ENCODE data around the gene SLIT3. TPM values are rescaled to one million over a fixed set of nuclear protein-coding genes. Genes with fewer than 3 reads are reported as not detected.
"Not testable (repeated sequence)": the region's sequence is repeated elsewhere in the genome, so short reads cannot be mapped to it uniquely, and the experiment has no call there.

SLIT3 gene
- total RNA-seq, 1 experiment from 2014 or later = under 0.01 TPM

DNA sequence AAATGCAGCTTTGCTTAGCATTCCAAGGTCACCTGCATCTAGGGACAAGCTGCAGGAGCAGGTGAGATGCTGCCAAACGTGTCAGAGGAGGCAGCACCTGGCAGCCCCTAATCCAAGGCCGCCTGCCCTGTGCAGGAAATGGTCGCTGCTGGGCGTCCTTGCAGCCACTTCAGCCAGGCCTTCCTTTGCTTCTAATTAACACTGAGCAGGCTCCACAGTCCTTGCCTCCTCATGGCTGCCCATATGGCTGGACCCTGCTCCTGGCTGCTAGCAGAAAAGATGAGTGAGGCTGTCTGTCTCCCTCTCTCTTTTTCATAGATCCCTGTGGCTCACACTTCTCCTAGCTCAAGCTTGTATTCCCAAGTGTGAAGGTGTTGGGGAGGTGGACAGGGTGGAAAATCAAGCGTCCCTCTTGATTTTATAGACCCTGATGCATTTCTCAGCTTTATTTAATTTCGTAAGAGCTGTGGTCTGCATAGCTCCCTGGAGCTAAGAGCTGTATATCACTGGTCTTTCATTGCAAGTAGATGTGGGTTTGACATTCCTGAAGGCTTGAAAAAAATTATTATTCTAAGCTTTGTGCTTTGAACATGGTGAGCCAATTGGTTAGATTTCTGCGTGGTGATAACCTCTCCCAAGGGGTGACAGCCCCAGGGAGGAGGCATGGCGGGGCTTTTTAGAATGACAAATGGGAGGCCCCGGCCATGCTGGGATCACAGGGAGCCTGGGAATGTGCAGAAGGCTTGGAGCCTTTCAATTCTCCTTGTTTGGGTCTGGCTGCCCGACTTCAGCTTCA, 193.8 kb downstream of the SLIT3 start:
- no peak for DNase-seq (ENCODE audit: low read depth)

DNA sequence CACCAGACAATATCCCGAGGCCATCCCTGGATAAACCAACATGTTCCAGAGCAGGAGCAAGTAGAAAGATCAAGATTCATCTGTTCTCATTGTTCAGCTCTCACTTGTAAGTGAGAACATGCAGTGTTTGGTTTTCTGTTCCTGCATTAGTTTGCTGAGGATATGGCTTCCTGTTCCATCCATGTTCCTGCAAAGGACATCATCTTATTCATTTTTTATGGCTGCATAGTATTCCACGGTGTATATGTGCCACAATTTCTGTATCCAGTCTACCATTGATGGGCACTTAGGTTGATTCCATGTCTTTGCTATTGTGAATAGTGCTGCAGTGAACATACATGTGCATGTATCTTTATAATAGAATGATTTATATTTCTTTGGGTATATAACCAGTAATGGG, 195.4 kb downstream of the SLIT3 start:
- not testable (repeated sequence) for DNase-seq (ENCODE audit: low read depth)

DNA sequence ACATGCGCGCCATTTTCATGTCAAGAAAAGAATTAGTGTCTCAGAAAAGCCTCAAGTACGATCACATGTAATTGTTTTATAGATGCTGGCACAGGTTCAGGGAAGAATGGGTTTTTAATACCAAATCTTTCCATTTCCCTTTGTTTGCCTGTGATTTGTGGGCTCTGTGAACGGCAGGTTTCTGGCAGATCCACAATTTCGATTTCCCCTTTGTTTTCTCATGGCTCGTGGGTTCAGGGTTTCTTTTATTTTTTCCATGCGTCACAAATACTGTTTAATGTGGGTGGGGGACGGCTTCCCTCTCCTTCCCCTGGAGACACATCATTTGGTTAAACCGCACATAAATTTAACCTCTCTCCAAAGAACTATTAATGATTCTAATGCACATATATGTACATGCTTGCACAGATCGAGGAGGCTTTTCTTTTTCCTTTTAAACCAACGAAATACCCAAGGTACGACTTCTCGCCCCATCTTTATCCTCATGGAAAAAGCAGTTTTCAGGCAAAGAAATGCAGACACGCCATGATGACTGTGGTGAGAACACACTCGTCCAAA, 195.9 kb downstream of the SLIT3 start:
- DNase-seq (ENCODE audit: low read depth) = no peak

DNA sequence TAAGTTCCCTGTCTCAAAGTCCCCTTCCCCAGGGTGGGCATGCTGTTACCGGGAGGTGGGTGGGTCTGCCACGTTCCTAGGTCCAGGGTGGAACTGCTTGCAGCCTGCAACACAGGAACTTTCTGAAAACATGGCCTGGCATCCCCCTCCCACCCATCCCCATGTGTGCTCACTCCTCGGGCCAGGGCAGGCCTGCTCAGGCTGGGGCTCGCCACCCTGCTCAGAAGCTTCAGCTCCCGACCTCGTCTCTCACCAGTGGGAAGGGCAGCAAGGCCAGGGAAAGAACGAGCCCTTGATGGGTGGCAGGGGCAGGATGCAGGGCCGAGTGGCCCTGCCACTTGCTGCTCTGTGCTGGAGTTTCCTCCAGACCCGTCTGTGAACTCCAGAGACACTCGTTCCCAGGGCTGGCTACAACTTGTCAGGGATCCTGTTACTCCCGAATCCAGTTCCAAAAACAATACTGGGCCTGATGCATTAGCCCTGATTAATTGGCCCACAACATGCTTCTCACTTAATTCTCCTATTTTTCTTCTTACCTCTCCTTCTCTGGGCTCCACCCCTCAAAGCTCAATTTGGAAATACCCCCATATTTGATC, 197.3 kb downstream of the SLIT3 start:
- DNase-seq (ENCODE audit: low read depth) = no peak

DNA sequence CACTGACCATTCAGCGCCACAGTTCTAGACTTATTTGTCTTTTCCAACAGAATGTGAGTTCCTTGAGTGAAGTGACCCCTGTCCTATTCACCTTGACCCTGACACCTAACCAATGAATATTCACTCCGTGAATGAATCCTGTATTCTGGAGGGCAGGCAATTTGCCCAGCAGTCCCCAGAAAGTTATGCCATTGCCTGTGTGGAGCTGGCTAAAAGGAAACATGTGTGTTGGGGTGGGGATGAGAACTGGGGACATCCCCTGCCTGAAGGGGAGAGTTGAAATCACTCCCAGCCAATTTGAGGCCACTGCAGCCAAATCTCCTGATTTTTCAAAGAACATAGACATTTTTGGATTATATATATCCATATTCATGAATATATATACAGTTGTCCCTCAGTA, 199.0 kb downstream of the SLIT3 start:
- no peak for DNase-seq (ENCODE audit: low read depth)

DNA sequence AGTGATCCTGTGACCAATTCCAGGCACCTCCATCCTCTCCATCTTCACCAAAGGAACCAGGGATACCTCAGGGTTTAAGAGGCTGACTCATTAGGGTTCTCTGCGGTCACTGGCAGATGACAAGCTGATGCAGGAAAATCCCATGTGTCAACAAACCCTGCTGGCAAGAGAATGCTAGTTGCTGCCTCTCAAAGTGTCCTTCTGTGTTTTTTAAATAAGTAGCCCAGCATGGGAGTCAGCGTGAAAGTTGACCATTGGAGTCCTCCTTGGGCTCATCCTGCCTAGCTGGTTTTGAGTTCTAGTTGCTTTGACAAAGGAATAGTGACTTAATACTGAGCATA, 200.2 kb downstream of the SLIT3 start:
- DNase-seq (ENCODE audit: low read depth) = no peak

DNA sequence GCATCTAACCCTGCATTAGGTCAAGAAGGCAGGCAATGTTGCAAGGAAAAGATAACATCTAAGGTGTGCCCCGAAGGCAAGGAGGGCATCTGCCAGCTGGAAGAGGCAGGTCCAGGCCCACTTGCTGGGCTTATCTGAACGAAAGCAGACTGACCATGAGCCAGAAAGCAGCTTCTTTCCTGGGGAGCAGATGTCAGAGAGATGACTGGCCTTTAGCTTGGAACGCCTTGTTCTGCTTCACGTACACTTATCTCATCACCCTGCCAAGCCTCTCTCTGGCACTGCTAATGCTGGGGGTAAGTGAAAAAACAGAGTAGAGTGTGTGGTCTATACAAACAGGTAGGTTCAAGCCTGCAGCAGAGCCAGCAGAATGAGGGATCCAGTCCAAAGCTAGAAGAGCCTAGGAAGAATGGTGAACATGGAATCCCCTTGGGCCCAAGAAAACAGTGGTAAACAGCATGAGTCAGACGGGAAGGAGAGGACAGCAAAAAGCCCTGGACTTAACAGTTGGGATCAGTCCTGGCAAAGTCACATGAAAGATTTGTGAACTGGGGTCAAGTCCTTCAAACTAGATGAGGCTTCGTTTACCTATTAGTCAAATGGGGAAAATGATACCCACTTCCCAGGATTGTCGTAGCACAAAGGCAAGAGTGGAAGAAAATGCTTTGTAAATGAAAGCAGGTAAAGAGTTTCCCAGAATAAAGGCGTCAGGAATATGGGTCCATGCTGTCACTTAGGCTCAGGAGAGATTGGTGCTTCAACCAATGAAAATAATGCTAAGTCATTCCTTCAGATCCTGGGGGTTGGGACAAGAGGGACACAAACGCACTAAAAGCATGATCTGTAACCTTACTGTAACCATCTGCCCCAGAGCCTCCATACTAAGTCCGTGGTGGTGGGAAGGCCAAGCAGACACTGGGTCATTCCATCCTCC, 200.9 kb downstream of the SLIT3 start:
- DNase-seq (ENCODE audit: low read depth) = no peak

DNA sequence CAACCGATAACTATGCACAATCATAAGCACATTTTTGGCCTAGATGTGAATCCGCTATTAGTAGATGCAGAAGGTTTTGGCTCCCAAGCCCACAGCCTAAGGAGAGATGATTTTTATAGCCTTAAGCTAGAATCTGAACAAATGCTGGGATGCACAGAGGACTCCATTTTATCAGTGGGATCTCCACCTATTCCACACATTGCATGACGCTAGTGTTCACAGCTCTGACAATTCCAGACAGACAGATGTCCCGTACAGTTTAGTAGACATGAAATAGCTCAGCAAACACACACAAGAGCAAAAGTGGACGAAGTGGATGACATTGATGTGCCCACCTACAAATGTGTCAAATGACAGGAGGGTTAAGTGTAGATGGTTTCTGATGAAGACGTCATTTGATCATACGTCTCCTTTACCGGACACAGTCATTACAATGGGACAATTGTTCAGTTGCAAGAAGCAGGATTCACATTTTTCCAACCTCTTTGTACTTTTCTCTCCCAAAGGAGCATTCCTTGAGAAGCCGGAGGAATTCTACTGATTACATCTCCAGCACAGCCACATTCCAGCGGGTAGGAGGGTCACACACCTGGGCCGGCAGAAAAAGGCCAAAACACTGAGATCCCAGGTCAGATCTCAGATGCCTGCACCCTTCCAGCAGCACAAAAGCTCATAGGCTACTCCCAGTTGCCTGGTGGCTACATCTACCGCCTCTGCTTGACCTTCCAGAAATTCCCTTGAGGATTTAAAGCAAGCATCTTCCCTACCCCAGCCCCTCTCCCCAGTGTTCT, 202.4 kb downstream of the SLIT3 start:
- no peak for DNase-seq (ENCODE audit: low read depth)

DNA sequence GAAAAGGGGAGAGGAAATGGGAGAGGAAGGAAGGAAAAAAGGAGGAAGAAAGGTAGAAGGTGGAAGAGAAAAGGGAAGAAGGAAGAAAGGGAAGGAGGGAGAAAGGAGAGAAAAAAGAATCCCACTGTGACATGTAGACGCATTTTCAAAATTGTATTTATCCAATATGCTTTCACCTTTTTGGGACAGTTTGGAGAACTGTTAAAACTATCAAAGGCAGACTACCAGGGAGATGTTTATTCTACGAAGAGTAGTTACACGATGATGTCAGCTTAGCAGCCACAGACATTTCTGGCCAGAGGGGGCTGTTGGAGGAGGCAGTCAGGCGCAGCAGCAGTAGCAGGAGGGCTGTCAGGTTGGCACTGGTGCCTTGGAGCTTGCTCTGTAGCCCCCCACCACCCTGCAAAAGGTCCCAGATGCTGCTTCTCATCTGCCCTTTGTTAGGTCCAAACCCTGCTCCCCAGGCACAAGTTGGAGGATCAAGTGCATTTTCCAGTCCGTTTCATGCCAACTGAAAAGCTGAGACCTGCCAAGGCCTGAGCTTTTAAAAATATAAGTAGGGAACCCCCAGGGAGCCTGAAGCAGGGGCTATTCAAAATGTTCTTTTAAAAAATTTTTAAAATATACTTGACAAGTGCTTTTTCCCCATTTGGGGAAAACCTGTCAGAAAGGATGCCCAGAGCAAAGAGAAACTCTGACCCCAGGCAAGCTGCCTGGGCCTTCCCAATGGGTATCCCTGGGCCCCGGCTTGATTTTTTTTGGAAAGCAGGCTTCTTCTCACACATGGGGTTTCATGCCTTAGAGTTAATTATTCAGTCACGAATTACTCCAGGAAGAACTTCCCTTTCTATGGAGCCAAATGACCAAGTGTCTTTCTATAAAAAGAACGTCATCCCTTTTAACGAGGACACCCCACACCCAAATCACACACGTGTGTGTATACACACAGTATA, 203.3 kb downstream of the SLIT3 start:
- DNase-seq (ENCODE audit: low read depth) = no peak

DNA sequence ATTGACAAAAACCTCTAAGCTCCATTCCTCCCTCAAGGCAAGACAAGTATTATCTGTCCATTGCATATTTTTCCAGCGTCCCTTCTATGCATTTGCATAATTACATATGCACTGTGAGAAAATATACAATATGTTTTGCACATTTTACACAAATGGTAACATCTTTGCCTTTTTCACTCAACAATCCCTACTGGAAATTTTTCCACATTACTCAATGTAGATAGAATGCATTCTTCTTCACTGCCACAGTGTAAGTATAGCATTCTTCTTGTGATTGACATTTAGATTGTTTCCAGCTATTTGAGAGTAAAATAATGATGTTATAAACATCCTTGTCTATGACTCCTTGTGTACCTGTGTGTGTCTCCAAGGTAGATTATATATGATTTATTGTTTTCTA, 205.0 kb downstream of the SLIT3 start:
- DNase-seq (ENCODE audit: low read depth) = no peak

DNA sequence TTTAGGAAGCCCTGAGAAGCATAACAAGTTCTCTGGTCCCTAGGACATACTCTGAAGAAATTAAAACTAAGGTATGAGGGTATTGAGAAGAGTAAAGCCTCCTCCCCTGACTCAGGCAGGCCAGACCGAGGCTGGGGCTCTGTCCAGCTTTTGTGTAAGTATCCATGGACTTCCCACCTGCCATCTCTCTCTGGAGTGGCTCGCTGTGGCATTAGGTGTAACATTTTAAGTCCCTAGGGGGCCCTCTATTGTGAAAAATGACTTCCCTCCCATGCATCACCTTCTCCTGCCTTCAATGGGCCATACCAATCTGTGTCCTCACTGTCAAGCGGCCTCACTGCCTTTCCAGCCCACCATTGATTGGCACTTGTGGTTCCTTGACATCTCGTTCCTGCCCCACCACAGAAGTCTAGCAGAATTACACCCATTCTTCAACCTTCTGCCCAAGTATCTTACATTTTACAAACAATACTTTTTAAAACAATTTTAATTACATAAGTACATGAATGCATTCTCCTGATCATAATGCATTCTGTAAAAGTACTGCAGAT, 205.5 kb downstream of the SLIT3 start:
- DNase-seq (ENCODE audit: low read depth) = no peak

DNA sequence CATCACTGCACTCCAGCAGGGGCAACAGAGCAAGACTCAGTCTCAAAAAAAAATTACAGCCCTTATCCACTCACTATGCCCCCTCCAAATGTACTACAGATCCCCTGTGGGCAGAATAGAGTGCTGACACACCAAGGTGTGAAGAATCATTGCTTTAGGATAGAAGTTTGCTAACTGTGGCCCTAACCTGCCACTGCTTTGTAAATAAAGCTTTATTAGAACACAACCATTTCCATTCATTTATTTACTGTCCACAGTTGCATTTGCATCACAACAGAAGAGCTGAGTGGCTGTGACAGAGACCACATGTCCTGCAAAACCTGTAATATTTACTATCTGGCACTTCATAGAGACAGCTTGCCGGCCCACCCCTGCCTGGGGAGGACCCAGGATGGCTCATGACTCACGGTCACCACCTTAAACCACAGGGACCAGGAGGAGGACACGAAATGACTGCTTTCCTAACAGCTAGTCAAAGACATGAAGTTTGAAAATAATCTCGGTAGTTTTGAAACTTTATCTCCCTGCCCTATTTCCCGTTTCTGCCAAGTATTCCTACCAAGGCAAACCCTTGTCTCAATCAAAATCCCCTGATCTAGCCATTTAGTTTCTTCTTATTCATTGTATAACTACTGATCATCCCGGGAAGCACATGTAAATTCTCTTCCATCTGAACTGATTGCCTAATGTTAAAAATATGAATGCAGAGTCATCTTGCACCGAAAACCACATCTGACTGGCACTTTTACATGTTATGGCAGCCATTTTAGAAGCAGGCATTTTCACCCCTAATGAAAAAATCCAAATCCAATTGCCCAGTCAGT, 206.1 kb downstream of the SLIT3 start:
- DNase-seq (ENCODE audit: low read depth) = no peak

DNA sequence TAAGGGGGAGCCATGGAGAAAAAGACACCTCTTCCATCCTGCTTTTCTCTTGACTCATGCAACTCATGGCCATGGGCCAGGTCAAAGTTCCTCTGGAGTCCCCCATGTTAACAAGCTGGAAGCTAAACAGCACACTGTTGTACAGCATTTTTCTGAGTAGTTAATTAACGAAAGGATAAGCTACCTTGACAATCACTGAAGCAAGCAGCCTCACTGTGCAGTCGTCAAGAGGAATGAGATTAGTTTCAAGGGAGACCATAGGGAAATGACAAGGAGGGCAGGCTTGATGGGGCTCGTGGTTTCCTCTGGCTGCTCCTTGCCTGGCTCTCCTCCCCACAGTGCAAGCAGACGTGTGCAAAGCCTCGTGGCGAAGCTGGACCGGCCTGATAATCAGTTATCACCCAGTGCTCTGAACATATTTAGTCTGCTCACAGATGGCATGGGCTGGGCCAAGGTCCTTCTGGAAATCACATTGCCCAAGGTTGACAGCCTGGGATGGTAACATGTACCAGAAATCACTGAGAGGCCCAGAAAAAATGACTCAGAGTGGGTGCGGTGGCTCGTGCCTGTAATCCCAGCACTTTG, 209.5 kb downstream of the SLIT3 start:
- DNase-seq (ENCODE audit: low read depth) = no peak

DNA sequence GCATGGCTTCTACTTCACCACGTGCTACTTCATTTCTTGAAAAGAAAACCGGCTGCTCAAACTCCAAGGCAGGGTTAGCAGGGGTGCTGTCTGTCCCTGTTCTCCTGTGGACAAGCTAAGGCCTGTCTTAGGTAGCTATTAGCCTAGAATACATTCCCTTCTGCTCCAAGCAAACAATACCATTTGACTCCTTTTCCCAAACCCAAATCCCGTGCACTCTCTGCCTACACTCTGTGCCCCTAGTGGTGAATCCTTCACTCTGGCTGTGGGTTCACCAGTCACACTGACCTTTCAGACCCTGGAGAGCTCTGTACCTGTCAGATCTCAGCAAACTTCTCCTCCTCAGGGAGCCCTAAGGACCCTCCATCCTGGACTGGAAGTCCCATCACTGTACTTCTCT, 211.6 kb downstream of the SLIT3 start:
- DNase-seq (ENCODE audit: low read depth) = no peak

DNA sequence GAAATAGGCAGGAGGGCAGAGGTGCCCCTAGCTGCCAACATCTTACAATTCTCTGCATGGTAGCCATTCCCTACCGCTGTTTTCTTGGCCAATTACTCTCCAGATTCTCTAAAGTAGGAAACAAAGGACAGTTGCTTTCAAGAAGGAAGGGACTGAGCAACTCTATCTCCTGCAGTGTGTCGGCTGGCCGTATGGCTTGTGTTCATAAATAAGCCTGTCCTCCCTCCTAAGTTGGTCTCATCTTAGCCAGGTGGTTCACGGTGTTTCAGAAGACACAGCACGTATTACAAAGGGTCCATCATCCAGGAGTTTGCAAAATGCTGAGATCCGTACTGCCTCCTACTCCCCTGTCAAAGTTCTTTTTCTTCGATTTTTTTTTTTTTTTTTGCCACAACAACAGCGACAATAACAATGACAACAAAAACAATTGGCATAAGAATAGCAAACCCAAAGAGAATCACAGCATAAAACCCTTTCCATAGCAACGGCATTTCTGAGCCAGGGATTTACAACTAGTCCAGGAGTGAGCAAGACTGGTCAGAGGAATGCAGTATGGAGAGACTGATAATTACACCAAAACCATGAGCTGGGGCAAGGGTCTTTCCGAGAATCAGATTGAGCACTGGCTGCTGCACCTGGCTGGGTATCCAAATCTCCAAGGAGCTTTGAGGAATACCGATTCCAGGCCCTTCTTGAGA, 212.8 kb downstream of the SLIT3 start:
- no peak for DNase-seq (ENCODE audit: low read depth)

DNA sequence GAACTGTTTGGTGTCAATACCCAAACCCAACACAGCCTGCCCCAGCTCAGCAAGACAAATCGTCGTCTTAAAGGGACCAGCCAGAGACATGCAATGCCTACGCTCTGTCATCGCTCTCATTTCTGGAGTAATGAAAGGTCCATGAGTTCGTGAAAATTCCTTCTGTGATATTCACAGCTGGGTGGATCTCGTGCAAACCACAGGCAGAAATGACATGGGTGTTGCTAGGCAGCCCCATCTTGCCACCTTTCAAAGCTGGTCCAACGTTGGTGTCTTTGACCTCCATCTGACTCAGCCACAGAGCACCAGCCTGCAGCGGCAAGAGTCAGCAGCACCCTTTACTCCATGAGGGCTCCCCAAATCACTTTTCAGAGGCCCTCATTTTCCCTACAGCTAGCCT, 215.3 kb downstream of the SLIT3 start:
- no peak for DNase-seq (ENCODE audit: low read depth)

DNA sequence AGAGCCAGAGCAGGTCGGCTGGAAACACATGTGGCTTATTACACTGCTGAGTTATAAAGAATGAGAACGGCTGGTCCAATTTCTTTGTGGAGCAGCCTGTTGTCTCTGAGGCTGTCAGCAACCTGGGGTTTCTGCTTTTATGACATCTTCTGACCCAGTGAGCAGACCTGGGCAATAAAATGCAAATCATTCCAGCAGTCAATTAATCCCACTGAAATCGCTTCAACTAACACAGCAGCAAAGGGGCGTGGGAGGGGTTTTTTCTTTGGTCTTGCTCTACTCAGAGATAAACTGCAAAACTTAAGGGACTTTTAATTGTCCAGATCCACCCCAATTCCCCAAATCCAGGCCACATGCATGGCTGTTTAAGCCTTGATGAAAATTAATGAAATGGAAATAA, 215.7 kb downstream of the SLIT3 start:
- no peak for DNase-seq (ENCODE audit: low read depth)

DNA sequence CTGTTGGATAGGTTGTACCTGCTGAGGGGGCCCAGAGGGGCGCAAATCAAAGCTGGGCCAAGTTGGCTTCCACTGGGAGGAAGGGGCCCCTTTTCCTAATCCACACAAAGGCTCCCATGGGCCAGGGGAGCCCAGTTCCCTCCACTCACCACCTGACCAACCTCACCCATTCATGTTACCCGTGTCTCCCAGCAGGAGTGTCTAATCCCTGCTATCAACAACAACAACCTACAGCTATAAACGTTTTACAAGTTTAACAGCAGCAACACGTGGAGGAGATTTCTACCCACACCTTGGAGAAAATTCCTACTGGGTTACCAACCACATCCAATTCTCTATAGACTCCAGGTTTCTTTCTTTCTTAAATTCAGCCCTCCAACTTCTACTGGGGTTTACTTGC, 216.2 kb downstream of the SLIT3 start:
- no peak for DNase-seq (ENCODE audit: low read depth)

All from LHCN-M2 (cell line).